ENCODE measurements around the gene GRN.
"Not testable (repeated sequence)": the region's sequence is repeated elsewhere in the genome, so short reads cannot be mapped to it uniquely, and the experiment has no call there.

GRN gene

GRCh38 chr17:44361292-44362260 lies 16.5 kb downstream of the GRN start:
- DNase-seq (ENCODE audit: low spot score), result no peak

- DNase-seq (ENCODE audit: low spot score), result no peak
Measured at GRCh38 chr17:44362459-44362948, 17.4 kb downstream of the GRN start.

GRCh38 chr17:44362949-44363612 lies 18.0 kb downstream of the GRN start:
- DNase-seq (ENCODE audit: low spot score), result peak; percentile 70

- peak; percentile 94 for DNase-seq (ENCODE audit: low spot score)
Measured at GRCh38 chr17:44363613-44364159, 18.6 kb downstream of the GRN start, which contains the start of gene FAM171A2. Gene FAM171A2 (minus strand): TSS chr17:44363853. CDS start chr17:44363714, 139 bp downstream.

GRCh38 chr17:44365051-44365450 lies 19.9 kb downstream of the GRN start:
- DNase-seq (ENCODE audit: low spot score), result not testable (repeated sequence)

- DNase-seq (ENCODE audit: low spot score), result no peak
Measured at GRCh38 chr17:44367231-44367979, 22.3 kb downstream of the GRN start.

GRCh38 chr17:44368391-44369243 lies 23.5 kb downstream of the GRN start:
- not testable (repeated sequence) for DNase-seq (ENCODE audit: low spot score)

- DNase-seq (ENCODE audit: low spot score), result not testable (repeated sequence)
Measured at GRCh38 chr17:44369414-44370023, 24.4 kb downstream of the GRN start.

- DNase-seq (ENCODE audit: low spot score), result no peak
Measured at GRCh38 chr17:44372036-44372435, 26.9 kb downstream of the GRN start.

GRCh38 chr17:44374306-44375195 lies 29.4 kb downstream of the GRN start:
- no peak for DNase-seq (ENCODE audit: low spot score)

GRCh38 chr17:44375196-44376017 lies 30.3 kb downstream of the GRN start:
- DNase-seq (ENCODE audit: low spot score), result no peak

GRCh38 chr17:44376124-44376523 lies 31.0 kb downstream of the GRN start:
- peak; percentile 88 for DNase-seq (ENCODE audit: low spot score)

- DNase-seq (ENCODE audit: low spot score), result no peak
Measured at GRCh38 chr17:44376779-44377178, 31.7 kb downstream of the GRN start.

GRCh38 chr17:44378171-44378705 lies 33.1 kb downstream of the GRN start:
- no peak for DNase-seq (ENCODE audit: low spot score)

GRCh38 chr17:44379887-44380286 lies 34.8 kb downstream of the GRN start:
- DNase-seq (ENCODE audit: low spot score), result no peak

- DNase-seq (ENCODE audit: low spot score), result no peak
Measured at GRCh38 chr17:44380767-44381166, 35.7 kb downstream of the GRN start.

- no peak for DNase-seq (ENCODE audit: low spot score)
Measured at GRCh38 chr17:44381810-44382305, 36.8 kb downstream of the GRN start.

- DNase-seq (ENCODE audit: low spot score), result no peak
Measured at GRCh38 chr17:44382917-44383316, 37.8 kb downstream of the GRN start.

All from AG08396 (cell line).